Measurements from ENCODE around the gene FRK.
A peak's percentile ranks its signal among the peaks of the same experiment; 100 is the strongest.

Gene FRK

DNA sequence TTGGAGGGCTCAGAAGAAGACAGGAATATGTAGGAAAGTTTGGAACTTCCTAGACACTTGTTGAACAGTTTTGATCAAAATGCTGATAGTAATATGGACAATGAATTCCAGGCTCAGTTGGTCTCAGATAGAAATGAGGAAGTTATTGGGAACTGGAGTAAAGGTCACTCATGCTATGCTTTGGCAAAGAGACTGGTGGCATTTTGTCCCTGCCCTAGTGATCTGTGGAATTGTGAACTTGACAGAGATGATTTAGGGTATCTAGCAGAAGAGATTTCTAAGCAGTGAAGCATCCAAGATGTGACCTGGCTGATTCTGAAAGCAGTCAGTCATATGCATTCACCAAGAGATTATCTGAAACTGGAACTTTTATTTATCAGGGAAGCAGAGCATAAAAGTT lies 45.1 kb downstream of the FRK start:
- H3K4me1 ChIP-seq (ENCODE audit: control insufficient read depth, insufficient read depth, low read length), result peaks cover 26% of the 10 kb centered on the region
- H3K27me3 ChIP-seq (ENCODE audit: control insufficient read depth, insufficient read depth, low read length), result no peaks in the 10 kb centered on the region

DNA sequence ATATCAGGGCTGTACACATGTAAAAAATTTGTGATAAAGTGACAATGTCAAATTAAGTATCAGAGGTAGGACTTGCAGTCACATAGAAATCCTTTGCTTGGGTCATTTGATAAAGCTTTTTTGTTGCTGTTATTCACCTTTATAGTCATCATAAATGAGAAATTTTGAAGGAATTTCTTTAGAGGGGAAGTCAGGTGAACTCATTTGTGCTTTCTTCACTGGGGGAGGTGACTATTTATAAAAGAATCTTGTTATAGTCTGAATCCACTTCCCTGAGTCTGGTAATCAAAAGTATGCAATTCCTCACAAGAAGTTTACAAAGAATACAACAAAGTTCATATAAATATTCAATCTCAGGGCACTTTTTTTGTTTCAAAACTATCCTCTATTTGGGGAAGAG lies 47.7 kb downstream of the FRK start:
- Histone ChIP-seq H3K9me3 (replicated peaks; ENCODE audit: low read length) (no peaks in the 10 kb centered on the region), H3K4me2 (ENCODE audit: low read length) (no peak overlapping the region), H3K27me3 (ENCODE audit: control insufficient read depth, insufficient read depth, low read length) (no peaks in the 10 kb centered on the region), H3K9ac (ENCODE audit: low read depth, low read length) (no peak overlapping the region), H3K4me3 (ENCODE audit: low read length) (no peak overlapping the region), H3K36me3 (ENCODE audit: insufficient read depth, low read length) (no peaks in the 10 kb centered on the region), H3K4me1 (ENCODE audit: control insufficient read depth, insufficient read depth, low read length) (peaks cover 47% of the 10 kb centered on the region)

More for the DNA sequence above, 45.1 kb downstream of the FRK start:
- H3K4me3 ChIP-seq (ENCODE audit: low read length), result no peak overlapping the region
- no peaks in the 10 kb centered on the region for H3K9me3 ChIP-seq (replicated peaks; ENCODE audit: low read length)
- H3K4me2 ChIP-seq (ENCODE audit: low read length), result no peak overlapping the region
- no peak overlapping the region for H3K9ac ChIP-seq (ENCODE audit: low read depth, low read length)
- no peaks in the 10 kb centered on the region for H3K36me3 ChIP-seq (ENCODE audit: insufficient read depth, low read length)

DNA sequence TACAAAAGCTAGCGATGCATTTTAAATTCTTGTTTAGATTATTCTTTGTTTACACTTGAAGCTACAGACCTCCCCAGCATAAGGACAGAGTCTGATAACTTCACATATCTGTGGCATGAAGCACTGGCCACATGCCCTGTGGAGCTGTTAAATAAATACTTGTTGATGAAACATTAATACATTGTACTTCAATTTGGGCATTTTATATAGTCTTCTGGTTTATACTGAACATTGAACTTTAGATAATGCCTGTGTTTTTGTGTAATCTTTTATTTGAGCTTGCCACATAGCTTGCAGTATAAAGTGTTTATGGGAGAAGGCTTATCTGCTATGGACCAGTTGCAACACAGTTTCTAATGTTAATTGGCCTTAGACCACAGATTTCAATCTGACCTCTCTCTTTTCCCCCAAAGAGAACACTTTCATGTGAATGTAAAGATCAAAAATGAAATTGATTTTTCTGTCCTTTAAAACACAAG lies 48.2 kb downstream of the FRK start:
- no peak overlapping the region for H3K9ac ChIP-seq (ENCODE audit: low read depth, low read length)
- H3K27me3 ChIP-seq (ENCODE audit: control insufficient read depth, insufficient read depth, low read length), result no peaks in the 10 kb centered on the region
- no peaks in the 10 kb centered on the region for H3K9me3 ChIP-seq (replicated peaks; ENCODE audit: low read length)
- H3K4me1 ChIP-seq (ENCODE audit: control insufficient read depth, insufficient read depth, low read length), result peaks cover 48% of the 10 kb centered on the region
- H3K4me2 ChIP-seq (ENCODE audit: low read length), result no peak overlapping the region
- H3K36me3 ChIP-seq (ENCODE audit: insufficient read depth, low read length), result no peaks in the 10 kb centered on the region
- H3K4me3 ChIP-seq (ENCODE audit: low read length), result no peak overlapping the region

DNA sequence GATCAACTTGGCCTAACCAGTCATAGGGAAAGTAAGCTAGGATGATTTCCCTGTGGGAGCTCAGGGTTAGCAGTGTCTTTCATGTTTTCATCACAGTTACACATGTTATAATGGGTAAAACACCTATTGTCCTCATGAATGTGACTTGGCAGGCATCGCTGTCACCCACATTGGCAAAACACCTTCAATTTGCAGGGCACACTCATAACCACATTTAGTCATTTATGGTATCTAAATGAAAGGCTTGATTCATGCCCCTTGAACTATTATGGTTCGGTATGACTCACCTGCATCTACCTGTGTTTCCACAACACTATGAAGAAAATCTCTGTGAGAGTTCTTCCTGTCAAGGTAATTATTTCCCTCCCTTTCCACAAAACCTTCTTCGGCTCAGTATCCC lies 49.2 kb downstream of the FRK start:
- Histone ChIP-seq H3K9ac (ENCODE audit: low read depth, low read length) (no peak overlapping the region), H3K4me1 (ENCODE audit: control insufficient read depth, insufficient read depth, low read length) (peaks cover 41% of the 10 kb centered on the region), H3K27me3 (ENCODE audit: control insufficient read depth, insufficient read depth, low read length) (no peaks in the 10 kb centered on the region), H3K9me3 (replicated peaks; ENCODE audit: low read length) (no peaks in the 10 kb centered on the region), H3K4me3 (ENCODE audit: low read length) (no peak overlapping the region), H3K4me2 (ENCODE audit: low read length) (no peak overlapping the region), H3K36me3 (ENCODE audit: insufficient read depth, low read length) (no peaks in the 10 kb centered on the region)

DNA sequence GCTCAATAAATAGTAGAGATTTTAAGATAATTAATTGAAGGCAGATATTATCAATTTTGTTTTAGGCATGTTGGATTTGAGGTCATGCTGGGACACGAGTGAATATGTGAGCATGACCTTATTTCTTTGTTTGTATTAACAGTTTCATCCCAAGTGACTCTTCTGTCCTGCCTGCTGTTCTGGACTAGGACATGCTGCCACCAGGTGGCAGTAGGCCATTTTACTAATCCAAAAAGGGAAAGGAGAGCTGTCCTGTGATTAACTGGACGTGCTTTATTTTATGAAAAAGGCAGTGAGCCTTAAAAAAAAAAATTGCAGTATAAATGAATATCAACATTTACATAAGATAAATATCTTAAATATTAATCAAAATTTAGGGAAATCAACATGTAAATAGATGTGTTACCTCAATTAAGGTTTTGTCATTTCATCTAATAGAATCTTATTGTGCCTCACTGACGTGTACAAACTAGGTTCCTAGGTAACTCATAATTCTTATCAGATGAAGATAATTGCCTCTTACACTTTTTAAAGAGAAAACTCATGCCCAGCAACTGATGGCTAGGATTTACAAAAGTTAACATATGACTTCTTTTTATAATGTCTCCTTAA lies 49.8 kb downstream of the FRK start:
- Histone ChIP-seq H3K4me1 (ENCODE audit: control insufficient read depth, insufficient read depth, low read length) (peaks cover 36% of the 10 kb centered on the region), H3K27me3 (ENCODE audit: control insufficient read depth, insufficient read depth, low read length) (no peaks in the 10 kb centered on the region), H3K4me3 (ENCODE audit: low read length) (peak overlapping the region; percentile 19), H3K9me3 (replicated peaks; ENCODE audit: low read length) (no peaks in the 10 kb centered on the region), H3K9ac (ENCODE audit: low read depth, low read length) (peak overlapping the region; percentile 14), H3K36me3 (ENCODE audit: insufficient read depth, low read length) (no peaks in the 10 kb centered on the region), H3K4me2 (ENCODE audit: low read length) (peak overlapping the region; percentile 34)

DNA sequence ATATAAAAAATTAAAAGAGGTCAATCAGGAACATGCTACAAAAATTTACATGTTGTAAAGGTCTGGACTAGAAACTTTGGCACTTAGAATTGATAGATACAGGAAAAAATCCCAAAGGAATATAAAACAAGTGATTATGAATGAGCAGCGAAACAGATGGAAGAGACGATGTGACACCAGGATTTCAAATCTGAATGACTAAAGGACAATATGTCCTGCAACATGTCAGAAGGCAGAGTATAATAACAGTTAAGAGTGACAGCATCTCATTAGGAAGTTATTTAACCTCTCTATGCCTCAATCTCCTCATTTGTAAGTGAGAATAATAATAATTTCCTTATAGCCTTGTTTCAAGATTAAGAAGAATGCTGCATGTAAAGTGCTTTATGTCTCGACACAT lies 50.3 kb downstream of the FRK start:
- H3K4me3 ChIP-seq (ENCODE audit: low read length), result peak overlapping the region; percentile 19
- peak overlapping the region; percentile 34 for H3K4me2 ChIP-seq (ENCODE audit: low read length)
- H3K9ac ChIP-seq (ENCODE audit: low read depth, low read length), result peak overlapping the region; percentile 14
- no peaks in the 10 kb centered on the region for H3K9me3 ChIP-seq (replicated peaks; ENCODE audit: low read length)
- peaks cover 36% of the 10 kb centered on the region for H3K4me1 ChIP-seq (ENCODE audit: control insufficient read depth, insufficient read depth, low read length)
- H3K27me3 ChIP-seq (ENCODE audit: control insufficient read depth, insufficient read depth, low read length), result no peaks in the 10 kb centered on the region
- H3K36me3 ChIP-seq (ENCODE audit: insufficient read depth, low read length), result no peaks in the 10 kb centered on the region

DNA sequence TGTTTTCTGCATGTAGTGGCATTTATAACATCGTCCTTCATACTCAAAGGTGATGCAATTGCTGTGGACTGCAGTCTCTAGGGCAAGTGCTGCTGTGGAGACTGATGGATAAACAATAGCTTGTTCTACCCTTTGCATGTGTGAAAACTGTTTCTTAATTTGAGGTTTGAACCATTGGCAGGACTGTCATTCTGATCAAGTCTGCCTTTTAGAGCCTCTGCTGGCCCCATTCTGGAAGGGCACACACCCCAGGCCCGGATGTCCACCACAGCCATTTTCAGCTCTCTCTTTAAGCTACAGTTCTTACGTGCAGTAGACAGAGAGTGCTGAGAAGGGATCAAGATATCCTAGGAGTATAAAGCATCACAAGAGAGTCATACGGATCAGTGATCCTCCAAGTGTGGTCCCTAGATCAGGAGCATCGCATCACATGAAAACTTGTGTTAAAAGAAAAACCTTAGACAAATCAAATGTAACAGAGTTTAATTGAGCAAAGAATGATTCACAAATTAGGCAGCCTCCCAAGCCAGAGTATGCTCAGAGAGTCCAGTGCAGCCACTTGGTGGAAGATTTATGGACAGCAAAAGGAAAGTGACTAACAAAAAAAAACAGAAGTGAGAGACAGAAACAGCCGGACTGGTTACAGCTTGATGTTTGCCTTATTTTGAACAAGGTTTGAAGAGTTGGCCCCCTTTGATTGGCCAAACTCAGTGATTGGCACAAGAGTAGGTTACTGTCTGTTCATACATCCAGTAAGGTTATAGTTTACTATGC lies 52.0 kb downstream of the FRK start:
- Histone ChIP-seq H3K4me2 (ENCODE audit: low read length) (peak overlapping the region; percentile 78), H3K9ac (ENCODE audit: low read depth, low read length) (peak overlapping the region; percentile 71), H3K36me3 (ENCODE audit: insufficient read depth, low read length) (no peaks in the 10 kb centered on the region), H3K4me3 (ENCODE audit: low read length) (peak overlapping the region; percentile 46), H3K27me3 (ENCODE audit: control insufficient read depth, insufficient read depth, low read length) (no peaks in the 10 kb centered on the region), H3K4me1 (ENCODE audit: control insufficient read depth, insufficient read depth, low read length) (peaks cover 36% of the 10 kb centered on the region), H3K9me3 (replicated peaks; ENCODE audit: low read length) (no peaks in the 10 kb centered on the region)

DNA sequence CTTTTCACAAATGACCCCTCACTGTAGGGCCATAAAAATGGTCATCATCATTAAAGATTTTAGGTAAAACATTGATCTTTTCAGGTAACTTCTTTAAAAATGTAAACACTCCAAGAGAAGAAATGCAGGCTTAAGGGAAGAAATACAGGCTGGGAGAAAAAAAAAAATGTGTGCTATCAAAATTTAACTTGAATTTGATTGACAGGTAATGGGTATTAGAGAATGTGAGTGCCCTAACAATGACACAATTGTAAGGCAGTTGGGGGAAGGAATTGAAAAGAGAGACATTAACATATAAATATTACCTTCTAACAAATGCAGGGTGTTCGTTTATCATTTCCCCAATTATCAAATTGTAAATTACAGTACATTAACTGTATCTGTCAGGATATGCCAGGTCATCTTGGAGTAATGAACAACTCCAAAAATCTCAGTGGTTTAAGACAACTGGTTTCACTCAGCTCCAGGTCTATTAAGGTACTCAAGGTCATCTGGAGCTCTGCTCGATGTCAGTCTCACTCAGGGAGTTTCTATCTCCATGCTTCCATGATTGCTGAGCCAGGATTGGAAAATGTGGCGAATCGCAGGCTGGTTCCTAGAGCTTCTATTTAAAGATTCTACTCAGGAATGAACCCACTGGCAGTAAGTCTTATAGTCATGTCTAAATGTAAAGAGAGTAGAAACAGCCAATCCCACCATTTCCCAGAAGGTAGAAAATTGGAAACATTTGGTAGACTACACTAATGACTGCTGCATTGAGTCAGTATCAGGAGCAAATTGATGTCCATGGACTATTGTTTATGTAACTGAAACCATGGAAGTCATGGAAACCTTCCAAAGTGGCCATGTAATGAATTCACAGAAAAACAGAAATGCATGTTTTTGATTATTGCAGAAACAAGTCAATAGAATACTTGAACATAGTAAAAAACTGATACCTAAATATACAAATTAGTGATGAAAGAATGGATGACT lies 55.6 kb downstream of the FRK start:
- Histone ChIP-seq H3K9me3 (replicated peaks; ENCODE audit: low read length) (no peaks in the 10 kb centered on the region), H3K36me3 (ENCODE audit: insufficient read depth, low read length) (no peaks in the 10 kb centered on the region), H3K4me1 (ENCODE audit: control insufficient read depth, insufficient read depth, low read length) (peaks cover 18% of the 10 kb centered on the region)

DNA sequence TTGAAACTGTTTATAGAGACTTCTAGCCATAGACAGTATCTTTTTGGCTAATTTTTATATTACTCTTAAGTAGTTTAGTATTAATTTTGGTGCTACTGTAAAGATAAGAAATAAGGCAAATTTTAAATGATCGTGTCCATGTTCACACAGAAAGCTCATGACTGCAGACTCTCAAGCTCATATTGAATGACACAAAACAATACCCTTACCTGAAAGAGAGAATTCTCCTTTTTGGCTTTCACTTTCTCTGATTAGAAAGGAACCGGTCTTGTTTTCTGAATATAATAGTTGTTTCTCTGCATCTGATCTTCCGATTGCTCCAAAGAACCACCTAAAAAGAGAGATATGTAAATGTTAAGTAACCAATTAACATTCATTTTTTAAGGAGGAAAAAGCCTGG lies 57.0 kb downstream of the FRK start:
- no peaks in the 10 kb centered on the region for H3K27me3 ChIP-seq (ENCODE audit: control insufficient read depth, insufficient read depth, low read length)
- H3K4me2 ChIP-seq (ENCODE audit: low read length), result no peak overlapping the region
- no peak overlapping the region for H3K9ac ChIP-seq (ENCODE audit: low read depth, low read length)
- H3K4me3 ChIP-seq (ENCODE audit: low read length), result no peak overlapping the region
- H3K36me3 ChIP-seq (ENCODE audit: insufficient read depth, low read length), result no peaks in the 10 kb centered on the region
- H3K9me3 ChIP-seq (replicated peaks; ENCODE audit: low read length), result no peaks in the 10 kb centered on the region
- peaks cover 8% of the 10 kb centered on the region for H3K4me1 ChIP-seq (ENCODE audit: control insufficient read depth, insufficient read depth, low read length)

More for the DNA sequence above, 55.6 kb downstream of the FRK start:
- no peaks in the 10 kb centered on the region for H3K27me3 ChIP-seq (ENCODE audit: control insufficient read depth, insufficient read depth, low read length)
- H3K9ac ChIP-seq (ENCODE audit: low read depth, low read length), result no peak overlapping the region
- no peak overlapping the region for H3K4me2 ChIP-seq (ENCODE audit: low read length)
- no peak overlapping the region for H3K4me3 ChIP-seq (ENCODE audit: low read length)

DNA sequence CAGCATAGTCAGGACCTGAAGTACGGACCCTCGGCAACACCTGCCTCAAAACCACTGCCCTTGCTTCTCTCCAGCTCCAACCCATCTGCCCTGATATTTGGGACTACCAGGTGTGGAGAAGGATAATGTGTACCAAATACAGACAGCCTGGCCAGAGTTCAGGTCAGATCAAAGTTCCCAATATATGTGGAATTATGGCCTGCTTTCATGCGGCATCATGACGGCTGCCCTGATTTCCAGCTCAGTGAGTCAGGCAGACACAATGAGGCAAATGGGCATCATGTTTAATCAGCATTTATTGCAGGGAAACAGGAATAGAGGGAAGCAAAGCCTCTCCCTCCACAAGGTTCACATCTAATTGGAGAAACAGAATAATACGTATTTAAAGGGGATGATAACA lies 57.9 kb downstream of the FRK start:
- no peaks in the 10 kb centered on the region for H3K27me3 ChIP-seq (ENCODE audit: control insufficient read depth, insufficient read depth, low read length)
- no peaks in the 10 kb centered on the region for H3K36me3 ChIP-seq (ENCODE audit: insufficient read depth, low read length)
- H3K4me2 ChIP-seq (ENCODE audit: low read length), result no peak overlapping the region
- no peak overlapping the region for H3K9ac ChIP-seq (ENCODE audit: low read depth, low read length)
- no peak overlapping the region for H3K4me3 ChIP-seq (ENCODE audit: low read length)
- H3K4me1 ChIP-seq (ENCODE audit: control insufficient read depth, insufficient read depth, low read length), result no peaks in the 10 kb centered on the region
- no peaks in the 10 kb centered on the region for H3K9me3 ChIP-seq (replicated peaks; ENCODE audit: low read length)

DNA sequence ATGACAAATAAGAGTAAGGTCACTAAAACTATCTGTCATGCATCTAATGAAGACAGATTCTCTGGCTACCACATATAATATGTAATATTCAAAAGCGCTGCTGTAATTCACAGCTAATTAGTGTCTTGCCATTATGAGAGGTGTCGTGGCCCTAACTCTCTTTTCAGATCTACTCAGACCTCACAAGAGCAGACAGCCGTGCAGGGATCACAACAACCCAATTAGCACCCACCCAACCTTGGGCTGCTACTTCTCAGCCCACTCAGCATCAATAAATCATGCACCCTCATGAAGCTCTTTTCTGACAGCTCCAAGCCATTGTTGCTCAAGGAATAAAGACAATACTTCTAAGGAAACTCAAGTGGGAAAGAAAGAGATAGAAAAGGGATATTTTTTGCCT lies 61.5 kb downstream of the FRK start:
- Histone ChIP-seq H3K9ac (ENCODE audit: low read depth, low read length) (no peak overlapping the region), H3K4me3 (ENCODE audit: low read length) (no peak overlapping the region), H3K4me2 (ENCODE audit: low read length) (no peak overlapping the region), H3K4me1 (ENCODE audit: control insufficient read depth, insufficient read depth, low read length) (no peaks in the 10 kb centered on the region), H3K9me3 (replicated peaks; ENCODE audit: low read length) (no peaks in the 10 kb centered on the region), H3K27me3 (ENCODE audit: control insufficient read depth, insufficient read depth, low read length) (no peaks in the 10 kb centered on the region), H3K36me3 (ENCODE audit: insufficient read depth, low read length) (no peaks in the 10 kb centered on the region)
